NOMO-1 (cell line): ENCODE measurements around the gene CPSF4L.

Experiments used
- DNase-seq, 2 experiments: peaks; one replicate each; lab custom pipeline; 2025; ENCODE audit not compliant: unreplicated experiment in 2 of 2; lab: John Stamatoyannopoulos, UW

CPSF4L gene

DNA sequence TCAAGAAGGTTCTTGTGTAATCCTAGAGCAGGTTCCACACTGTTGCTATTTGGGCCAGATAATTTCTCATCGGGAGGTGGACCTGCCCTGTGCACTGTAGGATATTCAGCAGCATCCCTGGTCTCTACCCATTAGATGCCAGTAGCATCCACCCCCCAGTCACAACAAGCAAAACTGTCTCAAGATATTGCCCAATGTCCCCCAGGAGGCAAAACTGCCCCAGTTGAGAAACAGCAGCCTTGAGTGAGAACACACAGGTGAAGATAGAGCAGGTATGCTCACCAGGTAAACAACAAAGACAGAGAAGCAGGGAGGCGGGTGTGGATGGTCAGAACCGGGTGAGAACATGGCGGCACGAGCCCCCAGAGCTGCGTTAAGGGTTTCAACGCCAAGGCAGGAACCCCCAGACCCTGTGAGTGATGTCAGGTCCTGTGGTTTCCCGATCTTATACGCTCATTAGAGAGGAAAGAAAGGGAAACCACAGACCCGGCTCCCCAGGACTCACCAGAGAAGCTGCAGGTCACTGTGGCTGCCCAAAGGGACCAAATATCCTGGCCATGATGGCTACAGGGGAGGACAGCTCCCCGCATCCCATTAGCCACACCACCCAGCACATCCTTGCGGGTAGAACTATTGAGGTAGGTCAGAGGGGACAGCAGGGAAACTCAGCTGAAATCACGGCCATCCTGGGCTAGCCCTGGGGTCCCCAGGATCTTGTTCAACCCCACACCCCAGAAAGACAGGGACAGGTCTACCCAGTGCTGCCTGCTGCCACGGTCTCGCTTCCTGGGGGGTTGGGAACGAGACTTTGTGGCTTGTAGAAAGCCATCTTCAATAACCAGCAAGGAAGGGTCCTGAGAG lies 28.9 kb upstream of the CPSF4L start:
- DNase-seq, result no peak

DNA sequence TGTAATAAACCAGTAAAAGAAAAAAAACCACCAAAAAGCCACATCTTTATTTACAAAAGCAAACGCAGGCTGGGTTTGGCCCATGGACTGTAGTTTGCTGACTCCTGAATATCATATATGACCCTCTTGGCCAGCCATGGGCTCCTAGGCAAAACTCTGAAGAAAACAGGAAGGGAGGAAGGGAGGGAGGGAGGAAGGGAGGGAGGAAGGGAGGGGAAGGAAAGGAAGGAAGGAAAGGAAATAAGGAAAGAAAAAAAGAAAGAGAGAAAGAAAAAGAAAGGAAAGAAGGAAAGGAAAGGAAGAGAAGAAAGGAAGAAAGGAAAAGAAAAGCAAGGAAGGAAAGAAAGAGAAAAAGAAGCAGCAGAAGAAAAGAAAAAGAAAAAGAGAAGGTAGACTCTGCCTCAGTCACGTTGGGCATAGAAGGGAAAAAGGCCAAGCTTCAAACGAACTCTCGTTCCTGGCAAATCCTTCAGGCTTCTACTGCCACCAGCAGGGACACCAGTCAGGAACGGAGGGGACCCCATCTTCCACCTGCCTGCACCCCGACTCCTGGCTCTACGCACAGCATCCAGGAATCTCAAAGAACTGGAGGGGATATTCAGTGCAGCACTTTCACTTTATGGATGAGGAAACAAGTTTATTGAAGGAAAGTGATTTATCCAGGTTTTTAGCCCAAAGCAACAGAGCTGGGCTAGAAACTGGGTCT lies 28.0 kb upstream of the CPSF4L start:
- DNase-seq, result no peak

GRCh38 chr17:73288534-73289302 lies 27.0 kb upstream of the CPSF4L start:
- no peak for DNase-seq

- no peak for DNase-seq
Observed at GRCh38 chr17:73286863-73287296, 25.2 kb upstream of the CPSF4L start.

DNA sequence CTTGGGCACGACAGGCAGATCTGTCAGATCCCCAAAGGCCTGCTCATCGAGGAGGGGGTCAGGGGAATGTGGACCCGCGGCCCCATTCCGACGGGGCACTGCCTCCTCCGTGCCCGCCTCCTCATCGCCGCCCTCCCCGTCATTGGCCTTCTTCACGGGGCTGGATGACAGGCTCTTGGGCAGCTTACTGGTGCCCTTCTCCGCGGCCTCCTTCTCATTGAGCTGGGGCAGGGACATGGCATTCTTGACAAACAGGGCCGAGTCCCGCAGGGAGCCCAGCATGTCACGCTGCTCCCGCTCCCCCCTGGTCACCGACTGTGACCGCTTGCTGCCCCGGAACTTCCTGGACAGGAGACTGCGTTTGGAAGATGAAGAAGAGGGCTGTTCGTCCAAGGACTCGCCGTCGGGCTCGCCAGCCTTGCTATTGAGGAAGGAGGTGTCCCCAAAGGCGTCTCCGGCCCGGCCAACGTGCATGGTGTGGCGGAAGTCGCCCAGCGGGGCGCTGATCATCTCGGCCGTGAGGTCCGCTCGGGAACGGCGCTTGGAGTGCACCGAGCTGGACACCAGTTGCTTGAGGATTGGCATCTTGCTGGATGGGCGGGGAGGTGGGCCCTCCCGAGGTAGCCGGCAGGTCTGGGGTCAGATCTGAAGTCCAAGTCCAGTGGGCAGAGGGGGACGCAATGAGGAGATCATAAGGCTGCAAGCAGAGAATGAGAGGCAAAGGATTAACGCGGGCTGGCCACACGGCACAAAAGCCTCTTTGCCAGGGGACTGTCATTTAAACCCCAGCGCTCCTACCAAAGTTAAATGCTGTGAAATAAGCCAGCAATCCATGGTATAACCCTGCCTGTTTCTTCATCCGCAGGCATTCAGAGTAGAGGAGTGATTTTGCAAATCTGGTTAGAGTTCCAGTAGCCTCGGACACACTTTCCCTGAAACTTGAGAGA lies 24.5 kb upstream of the CPSF4L start:
- DNase-seq, result no peak

GRCh38 chr17:73285603-73285908 lies 23.9 kb upstream of the CPSF4L start:
- DNase-seq, result no peak

DNA sequence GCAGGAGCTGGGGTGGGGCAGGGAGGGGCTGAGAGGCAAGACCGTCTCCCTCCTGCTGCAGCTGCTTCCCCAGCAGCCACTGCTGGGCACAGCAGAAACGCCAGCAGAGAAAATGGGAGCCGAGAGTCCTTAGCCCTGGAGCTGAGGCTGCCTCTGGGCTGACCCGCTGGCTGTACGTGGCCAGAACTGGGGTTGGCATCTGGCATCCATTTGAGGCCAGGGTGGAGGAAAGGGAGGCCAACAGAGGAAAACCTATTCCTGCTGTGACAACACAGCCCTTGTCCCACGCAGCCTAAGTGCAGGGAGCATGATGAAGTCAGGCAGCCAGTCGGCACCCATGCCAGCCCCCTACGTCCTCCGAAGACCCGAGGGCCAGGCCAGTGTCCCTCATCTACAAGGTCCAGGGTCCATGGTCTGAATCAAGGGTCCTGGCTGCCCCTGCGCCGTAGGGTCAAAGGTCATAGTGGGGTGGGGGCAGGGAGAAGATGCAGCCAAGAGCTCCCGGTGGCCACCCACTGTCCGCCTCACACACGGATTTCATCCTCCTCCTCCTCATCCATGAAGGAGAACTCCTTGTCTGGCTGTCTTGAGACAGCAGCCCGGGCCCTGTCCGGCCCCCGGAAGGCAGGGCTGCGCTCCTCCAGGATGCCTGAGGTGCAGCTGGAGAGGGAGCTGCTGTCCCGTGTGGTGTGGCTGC lies 23.4 kb upstream of the CPSF4L start:
- DNase-seq, result no peak

DNA sequence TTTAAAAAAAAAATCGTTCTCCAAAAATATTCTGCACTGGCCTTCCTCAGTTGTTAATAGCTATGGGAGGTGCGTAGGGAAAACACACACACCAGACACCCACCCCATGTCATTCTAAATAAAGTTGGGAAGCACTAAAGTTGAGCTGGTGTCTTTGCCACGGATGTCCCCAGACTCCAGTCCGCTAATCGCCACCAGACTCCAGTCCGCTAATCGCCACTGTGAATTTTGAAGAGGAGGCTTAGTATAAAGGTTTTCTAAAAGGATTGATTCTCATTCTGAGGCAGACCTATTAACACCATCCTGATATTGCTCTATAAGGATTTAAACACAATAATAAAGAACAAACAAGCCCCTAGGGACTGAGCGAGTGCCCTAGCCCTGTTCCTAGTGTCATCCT lies 22.7 kb upstream of the CPSF4L start:
- no peak for DNase-seq

DNA sequence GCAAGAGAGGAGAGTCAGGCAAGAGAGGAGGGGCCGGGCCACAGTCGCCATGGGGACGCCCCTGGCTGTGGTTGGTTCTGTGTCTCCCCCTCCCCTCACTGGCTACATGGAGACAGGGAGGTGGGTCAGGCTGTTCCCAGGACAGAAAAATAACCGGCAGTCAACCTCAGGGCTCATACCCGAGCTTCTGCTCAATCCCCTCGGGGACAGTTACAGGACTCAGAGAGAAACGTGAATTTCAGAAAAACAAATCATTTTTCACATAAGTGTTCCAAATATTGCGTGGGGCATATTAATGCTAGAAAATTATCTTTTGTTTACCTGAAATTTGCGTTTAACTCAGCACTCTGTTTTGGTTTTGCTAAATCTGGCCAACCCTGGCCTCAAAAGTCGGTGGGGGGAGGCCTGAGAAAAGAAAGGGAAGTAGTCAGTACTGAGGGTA lies 22.2 kb upstream of the CPSF4L start:
- DNase-seq, result no peak

DNA sequence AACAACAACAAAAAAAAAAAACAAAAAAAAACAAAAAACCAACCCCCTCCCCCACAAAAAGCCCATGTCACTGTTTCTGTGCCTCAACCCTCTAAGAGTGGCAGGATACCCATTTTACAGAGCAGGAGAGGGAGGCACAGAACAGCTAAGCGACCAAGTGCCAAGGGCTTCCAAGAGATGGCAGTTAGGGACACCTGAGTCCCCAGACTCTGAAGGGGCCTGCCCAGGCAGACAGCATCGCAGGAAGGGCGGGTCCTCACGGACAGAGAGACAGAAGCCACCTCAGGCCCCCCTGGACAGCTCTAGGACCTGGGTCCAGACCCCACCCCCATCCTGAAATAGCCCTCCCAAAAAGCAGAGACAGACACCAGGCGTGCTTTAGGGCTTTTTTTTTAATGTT lies 21.6 kb upstream of the CPSF4L start:
- no peak for DNase-seq

DNA sequence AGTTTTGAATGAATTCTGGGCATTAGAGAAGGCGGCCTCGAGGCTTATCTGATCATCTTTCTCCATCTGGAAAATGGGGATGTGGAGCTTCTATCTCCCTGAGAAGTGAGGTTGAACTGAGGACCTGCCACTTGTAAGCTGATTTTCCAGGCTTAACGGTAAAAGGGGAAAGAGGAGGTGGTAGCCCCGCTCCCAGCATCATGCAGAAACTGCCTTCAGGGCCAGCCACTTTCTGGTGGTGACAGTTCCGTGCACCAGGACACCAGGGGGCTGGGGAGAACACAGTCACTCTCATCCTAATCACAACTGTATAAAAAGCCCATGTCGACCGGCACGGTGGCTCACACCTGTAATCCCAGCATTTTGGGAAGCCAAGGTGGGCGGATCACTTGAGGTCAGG lies 20.9 kb upstream of the CPSF4L start:
- DNase-seq, result no peak

GRCh38 chr17:73281928-73282327 lies 20.2 kb upstream of the CPSF4L start:
- DNase-seq, result no peak

- DNase-seq, result no peak
Observed at GRCh38 chr17:73280191-73280590, 18.5 kb upstream of the CPSF4L start.

DNA sequence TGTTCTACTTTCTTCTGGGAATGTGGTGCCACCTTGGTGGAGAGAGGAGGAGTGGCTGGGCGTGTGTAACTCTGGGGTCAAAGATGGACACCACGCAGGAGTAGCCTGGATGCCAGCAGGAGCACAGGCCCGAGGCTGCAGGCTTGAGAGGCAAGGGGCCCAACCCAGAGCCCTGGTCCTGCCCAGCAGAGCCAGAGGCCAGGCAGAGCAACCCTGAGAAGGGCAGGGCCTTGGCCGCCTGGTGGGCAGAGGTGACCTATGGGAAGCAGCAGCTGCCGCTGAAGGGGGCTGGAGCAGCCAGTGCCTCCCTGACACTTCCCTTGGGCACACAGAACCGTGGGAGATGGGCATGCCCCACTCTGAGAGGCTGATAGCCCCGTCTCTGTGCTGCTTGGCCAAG lies 18.0 kb upstream of the CPSF4L start:
- no peak for DNase-seq

GRCh38 chr17:73278465-73279453 lies 17.1 kb upstream of the CPSF4L start:
- DNase-seq, result no peak

GRCh38 chr17:73278049-73278464 lies 16.4 kb upstream of the CPSF4L start:
- DNase-seq, result no peak

GRCh38 chr17:73274490-73274889 lies 12.8 kb upstream of the CPSF4L start:
- no peak for DNase-seq

- no peak for DNase-seq
Observed at GRCh38 chr17:73272906-73273218, 11.2 kb upstream of the CPSF4L start.

- DNase-seq, result peak; percentile 83 to 98
Observed at GRCh38 chr17:73271072-73271471, 9.4 kb upstream of the CPSF4L start.
